Measurements from ENCODE around the gene MELTF. TPM values are rescaled to one million over a fixed set of nuclear protein-coding genes. Genes with fewer than 3 reads are reported as not detected.

Gene MELTF
- total RNA-seq, 2 experiments from 2014 or later: 9.6 to 14.6 TPM

GRCh38 chr3:196962930-196963630 lies 66.5 kb downstream of the MELTF start:
- no peak overlapping the region for H3K4me2 ChIP-seq (ENCODE audit: low read length)
- peaks cover 11% of the 10 kb centered on the region for H3K4me1 ChIP-seq (ENCODE audit: insufficient read depth, low read length, poor library complexity, severe bottlenecking)
- CTCF ChIA-PET (ENCODE audit: unreplicated experiment): interaction anchor here (0.5 kb wide), 1 partner anchor 21 kb away, joined by 3 read pairs; the partner anchor contains the start of gene NCBP2
- intact Hi-C loops (cut with micrococcal nuclease; ENCODE audit: unreplicated experiment): loop anchor here (10.0 kb wide), 1 partner anchor 248 kb away; the partner anchor contains the start of genes CEP19 and PIGX
- no peaks in the 10 kb centered on the region for H3K79me2 ChIP-seq (ENCODE audit: insufficient read depth, low read depth, low read length)
- no peaks in the 10 kb centered on the region for H4K20me1 ChIP-seq (ENCODE audit: insufficient read depth, low read length)
- H2AFZ ChIP-seq (ENCODE audit: low read length): peak overlapping the region; percentile 61; the same call in 1 of the 2 replicates
- H3K9me2 ChIP-seq (ENCODE audit: insufficient read depth, low read length): no peaks in the 10 kb centered on the region
- H3K9me3 ChIP-seq (ENCODE audit: low read length): no peaks in the 10 kb centered on the region
- POLR2A ChIA-PET: no interaction called here
- TF ChIP-seq CTCF (conservative IDR thresholded peaks at IDR 0.05; ENCODE audit: low read length): no peak
- no peak for TF ChIP-seq EZH2phosphoT487 (IDR thresholded peaks at IDR 0.05; ENCODE audit: borderline replicate concordance, low read depth, low read length)
- no peaks in the 10 kb centered on the region for H3K36me3 ChIP-seq (ENCODE audit: insufficient read depth, low read length)
- no peak for DNase-seq (ENCODE audit: low spot score)
- H3K27ac ChIP-seq (ENCODE audit: low read depth, low read length, poor library complexity, severe bottlenecking): no peak overlapping the region
- no peak overlapping the region for H3K4me3 ChIP-seq (ENCODE audit: low read depth, low read length, poor library complexity, severe bottlenecking)
- no TSS peak for BruUV-seq (replicated peaks)

GRCh38 chr3:196962108-196962929 lies 67.3 kb downstream of the MELTF start:
- Histone ChIP-seq H3K36me3 (ENCODE audit: insufficient read depth, low read length) (no peaks in the 10 kb centered on the region), H3K4me3 (ENCODE audit: low read depth, low read length, poor library complexity, severe bottlenecking) (no peak overlapping the region), H2AFZ (ENCODE audit: low read length) (peak overlapping the region; percentile 61; the same call in 1 of the 2 replicates), H3K4me2 (ENCODE audit: low read length) (no peak overlapping the region), H3K9me2 (ENCODE audit: insufficient read depth, low read length) (no peaks in the 10 kb centered on the region), H3K79me2 (ENCODE audit: insufficient read depth, low read depth, low read length) (no peaks in the 10 kb centered on the region), H3K27ac (ENCODE audit: low read depth, low read length, poor library complexity, severe bottlenecking) (no peak overlapping the region), H3K9me3 (ENCODE audit: low read length) (no peaks in the 10 kb centered on the region), H3K4me1 (ENCODE audit: insufficient read depth, low read length, poor library complexity, severe bottlenecking) (peaks cover 11% of the 10 kb centered on the region), H4K20me1 (ENCODE audit: insufficient read depth, low read length) (no peaks in the 10 kb centered on the region)
- ChIA-PET CTCF (ENCODE audit: unreplicated experiment) (no interaction called here), POLR2A (no interaction called here)
- BruUV-seq (replicated peaks): no TSS peak
- TF ChIP-seq EZH2phosphoT487 (IDR thresholded peaks at IDR 0.05; ENCODE audit: borderline replicate concordance, low read depth, low read length): no peak
- no peak for TF ChIP-seq CTCF (conservative IDR thresholded peaks at IDR 0.05; ENCODE audit: low read length)
- no peak for DNase-seq (ENCODE audit: low spot score)
- intact Hi-C loops (cut with micrococcal nuclease; ENCODE audit: unreplicated experiment): loop anchor here (10.0 kb wide), 1 partner anchor 248 kb away; the partner anchor contains the start of genes CEP19 and PIGX

Measured in OCI-LY7 (cell line).